Measurements from ENCODE around the gene SLC24A3.

The SLC24A3 gene

DNA sequence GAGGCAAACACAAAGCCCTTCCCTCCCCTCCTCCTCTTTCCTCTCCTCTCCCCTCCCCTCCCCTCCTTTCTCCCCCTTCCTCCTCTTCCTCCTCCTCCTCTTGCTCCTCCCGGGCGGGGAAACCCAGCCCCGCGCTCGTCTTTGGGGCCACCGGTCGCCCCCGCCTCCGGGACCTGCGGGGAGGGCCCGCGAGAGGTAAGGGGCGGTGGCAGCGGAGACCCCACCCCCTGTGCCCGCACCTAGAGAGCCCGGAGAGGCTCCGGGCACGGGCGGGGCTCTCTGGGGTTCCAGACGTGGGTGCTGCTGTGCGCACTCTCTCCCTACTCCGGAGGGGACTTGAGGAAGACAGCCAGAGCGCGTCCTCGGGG is 545.7 kb downstream of the SLC24A3 start, which contains the start of gene RIN2:
TSS of gene RIN2 (plus strand) at position 126 of the 368 bp plus-strand sequence. CDS start 131,344 bp downstream, outside the sequence.
- peak in 2 of 3 experiments; percentile 33 to 84 for DNase-seq

DNA sequence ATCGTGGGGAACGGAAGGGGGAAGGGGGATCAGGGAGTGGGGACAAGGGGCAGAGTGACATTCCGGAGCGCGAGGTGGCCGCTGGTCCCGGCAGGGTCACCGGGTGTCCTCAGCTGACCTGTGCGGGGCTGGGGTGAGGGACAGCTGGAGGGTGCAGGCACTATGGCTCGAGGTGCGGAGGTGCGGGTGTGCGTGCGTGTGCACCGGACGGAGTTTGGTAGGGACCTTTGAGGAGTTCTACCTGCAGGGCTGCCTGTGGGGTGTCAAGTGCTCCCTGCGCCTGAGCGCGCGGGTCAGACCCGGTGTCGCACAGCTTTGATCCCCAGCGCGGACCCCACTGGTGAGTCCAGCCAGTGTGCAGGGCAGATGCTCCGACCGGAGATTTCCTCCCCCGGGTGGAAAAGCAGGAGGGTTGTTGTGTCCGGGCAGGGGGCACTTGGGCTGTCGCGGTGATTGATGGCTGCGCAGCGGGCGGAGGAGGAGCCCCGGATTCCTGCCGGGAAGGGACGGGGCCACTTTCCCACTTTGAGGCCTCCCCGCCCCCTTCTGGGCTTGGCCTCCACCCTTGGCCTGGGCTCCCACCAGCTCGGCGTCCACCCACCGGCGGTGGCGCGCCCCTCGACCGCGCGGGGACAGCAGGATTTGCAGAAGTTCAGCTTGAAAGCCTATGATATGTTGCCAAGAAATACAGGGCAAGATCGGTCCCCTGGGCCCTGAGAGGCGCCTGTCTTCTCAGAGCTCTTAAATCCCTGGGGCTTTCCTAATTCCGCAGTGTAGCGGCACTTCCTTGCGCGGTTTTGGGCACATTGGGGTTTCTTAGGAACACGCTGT is 546.3 kb downstream of the SLC24A3 start:
- DNase-seq = peak in 2 of 3 experiments; percentile 62 to 66

DNA sequence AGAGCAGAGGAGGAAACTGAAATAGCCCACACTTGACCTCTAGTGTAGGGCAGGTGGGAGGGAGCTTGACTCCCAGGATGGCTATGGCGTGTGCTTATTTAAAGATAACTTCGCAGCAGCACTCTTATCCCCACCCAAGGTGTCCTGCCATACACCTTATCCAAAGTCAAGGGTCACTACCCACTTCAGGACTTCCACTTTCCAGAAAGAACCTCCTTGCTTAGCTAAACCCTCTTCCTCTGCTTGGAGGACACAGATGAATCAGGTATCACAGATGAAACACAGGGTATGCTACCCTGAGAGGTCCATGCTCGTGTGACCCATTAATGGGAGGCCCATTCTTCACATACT is 547.9 kb downstream of the SLC24A3 start:
- DNase-seq = no peak

DNA sequence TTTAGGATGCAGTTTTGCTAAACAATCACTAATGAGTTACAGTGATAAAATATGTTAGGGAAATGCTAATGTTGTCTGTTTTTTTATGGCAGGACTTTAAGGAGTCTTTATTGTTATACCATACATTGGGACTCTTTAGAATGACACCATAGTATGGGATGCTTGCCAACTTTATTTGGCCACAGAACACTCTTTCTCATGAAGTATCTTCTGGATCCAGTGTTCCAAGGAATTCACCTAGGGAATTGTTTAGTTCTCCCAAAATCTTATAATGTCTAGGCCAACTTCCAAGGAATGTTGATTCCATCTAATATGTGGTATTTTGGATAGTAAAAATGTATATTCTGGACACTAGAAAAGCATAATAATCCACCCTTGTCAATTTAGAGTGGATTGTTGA is 548.9 kb downstream of the SLC24A3 start:
- DNase-seq = no peak

DNA sequence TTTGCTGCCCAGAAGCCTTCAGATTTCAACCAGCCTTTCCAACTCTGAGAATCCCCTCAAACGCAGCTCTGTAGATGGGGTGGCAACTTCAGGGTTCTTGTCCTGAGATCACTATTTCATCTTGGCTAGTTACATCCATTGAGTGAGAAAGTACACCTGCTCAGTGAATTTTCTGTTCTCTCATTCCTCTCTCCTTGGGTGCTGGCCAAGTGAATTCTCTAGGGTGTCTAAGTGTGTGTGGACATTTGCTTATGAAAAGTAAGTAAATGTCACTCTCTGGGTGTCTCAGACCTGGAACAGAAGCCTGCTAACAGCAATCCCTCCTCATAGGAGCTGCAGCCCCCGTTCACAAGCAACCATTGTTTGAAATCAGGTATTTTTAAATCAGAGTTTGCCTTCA is 549.4 kb downstream of the SLC24A3 start:
- DNase-seq = no peak

DNA sequence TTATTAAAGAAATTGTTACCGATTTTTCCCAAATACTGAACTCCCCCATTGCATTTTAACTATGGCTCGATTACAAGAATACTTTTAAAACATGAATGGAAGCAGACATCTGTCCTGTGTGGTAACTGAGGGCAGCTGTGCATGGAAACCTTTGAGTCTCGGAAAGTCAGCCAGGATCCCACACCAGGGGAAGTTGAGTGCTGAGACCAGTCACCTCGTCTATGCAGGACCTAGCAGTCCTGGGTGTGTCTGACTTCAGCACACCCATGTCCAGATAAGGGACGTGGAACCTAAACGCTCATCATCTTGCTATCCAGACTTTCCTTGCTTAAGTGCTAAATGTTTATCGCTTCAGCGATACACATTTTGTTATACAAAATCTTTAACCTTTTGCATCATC is 551.8 kb downstream of the SLC24A3 start:
- no peak for DNase-seq

DNA sequence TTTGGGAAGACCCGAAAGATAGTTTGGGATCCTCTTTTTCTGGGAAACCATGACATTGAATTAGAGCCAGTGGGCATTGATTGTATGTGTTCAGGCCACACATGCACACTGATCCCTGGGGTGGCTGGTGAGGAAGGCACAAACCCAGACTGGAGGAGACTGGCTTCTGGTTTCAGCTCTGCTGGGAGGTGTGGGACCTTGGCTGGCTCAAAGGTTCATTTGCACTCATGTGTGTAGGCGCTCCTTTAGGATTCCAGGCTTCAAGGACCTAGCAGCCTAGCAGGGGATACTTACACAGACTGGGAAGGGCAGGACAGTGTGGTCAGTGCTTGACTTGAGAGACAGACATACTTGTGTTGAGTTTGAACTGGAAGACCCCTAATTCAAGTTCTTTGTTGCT is 552.8 kb downstream of the SLC24A3 start:
- no peak for DNase-seq

DNA sequence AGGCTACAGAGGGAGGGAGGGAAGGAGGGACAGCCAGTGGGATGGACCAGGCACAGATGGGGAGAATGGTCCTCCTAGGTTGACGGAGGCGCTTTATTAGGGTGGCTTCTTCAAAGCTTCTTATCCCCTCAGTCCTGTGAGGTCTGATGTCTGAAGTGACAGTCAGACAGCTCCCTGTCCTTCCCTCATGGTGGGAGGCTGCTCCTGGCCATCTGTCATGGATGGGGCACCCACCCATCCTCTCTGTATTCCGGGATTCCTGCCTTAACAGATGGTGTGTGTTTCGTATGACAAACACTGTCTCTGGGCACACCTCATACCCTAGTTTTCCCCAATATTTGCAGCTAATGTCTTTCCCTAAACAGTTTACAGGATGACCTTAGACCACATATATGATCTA is 553.5 kb downstream of the SLC24A3 start:
- no peak for DNase-seq

DNA sequence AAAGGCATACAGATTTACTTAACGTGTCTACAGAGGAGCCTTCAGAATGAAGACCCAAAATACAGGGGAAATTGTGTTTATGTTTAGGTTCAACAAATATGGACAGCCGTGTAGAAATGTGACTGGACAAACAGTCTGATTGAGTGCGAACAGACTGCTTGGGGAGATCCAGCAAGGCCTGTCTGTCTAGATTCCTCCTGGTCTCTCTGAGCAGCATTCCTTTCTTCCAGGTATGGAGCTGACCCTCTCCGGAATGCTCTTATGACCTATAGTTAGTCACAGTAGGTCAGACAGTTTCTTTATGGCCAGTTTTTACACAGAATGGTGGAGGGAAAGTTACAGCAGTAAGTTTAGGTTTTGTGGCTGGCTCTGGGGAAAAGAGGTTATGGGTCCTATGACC is 554.6 kb downstream of the SLC24A3 start:
- DNase-seq = no peak

DNA sequence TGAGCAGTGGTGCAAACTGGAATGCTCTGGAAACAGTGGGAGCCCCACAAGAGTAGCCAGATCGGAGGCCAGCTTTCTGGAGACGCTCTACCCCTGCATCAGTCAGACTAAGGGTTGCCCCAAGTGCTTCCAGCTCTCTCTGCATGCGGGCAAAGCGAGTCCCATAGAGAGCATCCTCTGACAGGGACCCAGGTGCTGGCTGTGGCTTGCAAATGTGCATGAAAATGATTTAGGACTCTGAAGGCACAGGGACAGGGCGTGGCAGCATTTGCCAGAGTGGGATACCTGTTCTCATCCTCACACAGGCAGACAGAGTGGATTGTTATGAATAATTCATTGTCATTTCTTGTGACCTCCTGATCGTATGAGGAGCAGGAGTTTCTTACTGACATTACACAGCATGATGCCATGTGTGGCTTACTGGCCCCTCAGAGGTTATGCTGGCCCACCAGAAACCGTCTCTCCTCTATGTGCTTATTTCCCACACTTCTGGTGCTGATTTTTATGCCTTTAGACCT is 555.9 kb downstream of the SLC24A3 start:
- DNase-seq = no peak

DNA sequence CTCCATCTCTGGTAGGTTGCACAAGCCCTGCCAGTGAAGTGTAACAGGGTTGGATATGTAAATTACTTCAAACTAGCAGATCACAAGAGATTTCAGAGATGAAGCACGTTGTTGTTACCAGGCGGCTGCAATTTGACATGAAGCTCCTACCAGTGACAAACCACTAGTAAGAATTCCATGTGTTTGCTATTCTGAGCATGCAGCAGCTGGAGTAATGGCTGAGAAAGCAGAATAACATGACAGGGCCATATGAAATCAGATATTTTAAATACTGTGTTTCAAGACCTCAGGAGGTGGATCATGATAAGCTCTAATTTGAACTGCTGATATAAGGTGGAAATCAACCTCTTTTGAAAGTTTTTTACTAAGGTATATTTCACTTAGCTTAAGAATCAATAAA is 557.1 kb downstream of the SLC24A3 start:
- no peak for DNase-seq

DNA sequence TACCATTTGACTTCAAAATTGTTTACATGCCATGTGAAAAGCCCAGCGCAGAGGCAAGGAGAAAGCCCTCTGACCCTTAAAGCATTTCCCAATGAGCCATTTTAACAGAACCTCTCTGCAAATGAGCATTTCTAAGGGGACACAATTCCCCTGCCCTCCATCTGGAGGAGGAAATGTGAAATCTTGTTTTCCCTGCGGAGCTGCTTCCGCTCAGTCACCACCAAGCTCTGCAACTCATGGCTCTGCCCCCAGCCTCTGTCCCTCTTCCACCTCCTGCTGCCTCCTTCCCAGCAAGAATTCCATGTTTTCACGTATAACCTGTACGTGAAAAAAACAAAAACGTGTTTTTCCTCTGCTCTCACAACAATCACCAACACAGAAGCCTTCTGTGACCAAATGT is 557.9 kb downstream of the SLC24A3 start:
- no peak for DNase-seq

DNA sequence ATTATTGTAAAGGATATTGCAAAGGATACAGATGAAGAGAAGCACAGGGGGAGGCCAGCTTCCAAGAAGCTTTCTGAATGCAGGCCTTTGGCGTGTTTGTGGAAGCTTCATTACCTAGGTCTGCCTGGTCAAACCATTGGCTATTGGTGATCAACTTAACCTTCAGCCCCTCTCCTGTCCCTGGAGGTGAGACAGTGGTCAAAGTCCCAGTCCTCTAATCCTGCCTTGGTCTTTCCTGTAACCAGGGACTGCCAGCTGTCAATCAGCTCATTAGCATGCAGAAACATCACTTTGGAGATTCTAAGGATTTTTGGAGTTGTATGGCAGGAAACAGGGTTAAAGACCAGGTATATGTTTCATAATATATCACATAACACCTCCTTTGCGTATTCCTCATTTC is 558.6 kb downstream of the SLC24A3 start:
- no peak for DNase-seq
